ENCODE data around the gene PNPLA1.

- no peak for TF ChIP-seq CTCF (conservative IDR thresholded peaks at IDR 0.05; ENCODE audit: low read depth, low read length)
- no peak for TF ChIP-seq EZH2 (IDR thresholded peaks at IDR 0.05; ENCODE audit: low read length, unreplicated experiment)
- no peak for TF ChIP-seq EZH2phosphoT487 (IDR thresholded peaks at IDR 0.05; ENCODE audit: borderline replicate concordance, low read length)
Observed at GRCh38 chr6:36227379-36228228, 42.3 kb upstream of the PNPLA1 start.
